Camera-type eye (tissue), 1 donor: ENCODE data around the gene RNF146. TPM values are rescaled to one million over a fixed set of nuclear protein-coding genes. Genes with fewer than 3 reads are reported as not detected.

Source experiments
- total RNA-seq: library from RNA; depleted of rRNA; stranded (reverse); fragments of >200 nt; gene quantifications from one replicate; pipeline ENCODE4 v1.2.3, GENCODE V29; 2014

RNF146 gene, protein sequence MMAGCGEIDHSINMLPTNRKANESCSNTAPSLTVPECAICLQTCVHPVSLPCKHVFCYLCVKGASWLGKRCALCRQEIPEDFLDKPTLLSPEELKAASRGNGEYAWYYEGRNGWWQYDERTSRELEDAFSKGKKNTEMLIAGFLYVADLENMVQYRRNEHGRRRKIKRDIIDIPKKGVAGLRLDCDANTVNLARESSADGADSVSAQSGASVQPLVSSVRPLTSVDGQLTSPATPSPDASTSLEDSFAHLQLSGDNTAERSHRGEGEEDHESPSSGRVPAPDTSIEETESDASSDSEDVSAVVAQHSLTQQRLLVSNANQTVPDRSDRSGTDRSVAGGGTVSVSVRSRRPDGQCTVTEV
- total RNA-seq = 78.9 TPM

DNA sequence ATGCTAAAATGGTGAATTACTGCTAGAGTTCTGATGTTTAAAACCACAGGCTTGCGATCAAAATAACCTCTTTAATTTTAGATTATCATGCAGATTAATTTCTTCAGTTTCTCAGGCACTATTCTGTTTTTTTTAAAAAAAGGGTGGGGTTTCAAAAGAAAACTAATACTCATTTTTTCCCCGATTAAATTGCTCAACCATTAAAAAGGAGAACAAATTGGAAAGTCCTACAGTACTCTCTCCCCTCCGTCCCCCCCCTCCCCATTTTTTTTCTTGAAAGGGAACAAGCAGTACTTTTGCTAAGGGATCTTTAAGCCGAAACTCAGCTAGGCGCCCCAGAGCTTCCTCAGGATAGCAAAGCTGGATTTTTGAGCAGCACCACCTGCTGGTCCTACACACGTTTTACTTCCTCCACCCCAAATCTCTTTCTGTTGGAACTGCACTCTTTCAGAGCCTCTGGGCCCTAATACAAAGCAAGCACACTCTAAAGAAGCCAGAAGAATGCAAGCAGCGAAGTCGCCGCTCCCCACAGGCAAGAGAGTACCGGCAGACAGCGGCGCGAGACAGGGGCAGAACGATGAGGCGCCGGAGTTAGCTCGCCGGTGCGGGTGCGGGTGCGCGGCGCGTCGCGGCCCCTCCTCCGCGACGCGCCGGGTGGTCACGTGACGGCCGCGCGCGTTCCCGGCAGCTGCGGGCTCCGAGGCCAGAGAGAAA lies at the start of gene RNF146:
TSS of gene RNF146 (plus strand) at position 687 of the 714 bp plus-strand sequence. CDS start 13,475 bp downstream, outside the sequence.

Other genes starting within 250 kb of the RNF146 start
- gene RSPO3, start 148.2 kb upstream of the RNF146 start, total RNA-seq = 9.5 TPM
- 74.5 TPM for gene ECHDC1, start 76.7 kb downstream of the RNF146 start, total RNA-seq
- 41.1 TPM for gene KIAA0408, start 192.5 kb downstream of the RNF146 start, total RNA-seq